HL-60 (cell line): ENCODE results near the gene MRPL49.

Experiments
- CTCF ChIP-seq: IDR thresholded peaks from one replicate; pipeline ENCODE4 v1.5.1; 2011; ENCODE audit warnings: low read length, control low read depth, inconsistent platforms; ENCODE audit not compliant: insufficient read depth
- POLR2AphosphoS5 ChIP-seq: IDR thresholded peaks from 2 replicates; pipeline ENCODE4 v1.6.1; 2012; ENCODE audit warnings: low read depth
- SPI1 ChIP-seq: IDR thresholded peaks from 2 replicates; pipeline ENCODE4 v1.6.1; 2012; ENCODE audit warnings: low read depth, mild to moderate bottlenecking, borderline replicate concordance

- TF ChIP-seq CTCF (no peak), SPI1 (no peak), POLR2AphosphoS5 (no peak)
Observed at GRCh38 chr11:65156256-65156655, 34.1 kb downstream of the MRPL49 start.
